B cell (primary cell): ENCODE measurements around the gene STN1. TPM values are rescaled to one million over a fixed set of nuclear protein-coding genes. Genes with fewer than 3 reads are reported as not detected.

Experiments used
- ATAC-seq: fragments of 200-7000 bp; cut with Tn5 transposase; one replicate; pipeline ENCODE4 v1.10.0; 2021; ENCODE audit warnings: low read depth, mild to moderate bottlenecking, moderate number of reproducible peaks, moderate library complexity
- CTCF ChIA-PET: fragments of 350-600 bp; sonication (Branson Sonifier 250); formaldehyde crosslinking; loops from one replicate; lab custom pipeline; 2021; ENCODE audit warnings: antibody characterized with exemption, inconsistent platforms; lab: Charles Lee
- POLR2A ChIA-PET: fragments of 350-600 bp; sonication (Branson Sonifier 250); formaldehyde crosslinking; loops from one replicate; lab custom pipeline; 2021; ENCODE audit warnings: antibody characterized with exemption; lab: Charles Lee
- DNase-seq: peaks from one replicate; pipeline ENCODE4 v3.0.0; 2013
- H2AFZ ChIP-seq: 2 replicates; pipeline ENCODE4 v1.6.1; 2012; ENCODE audit warnings: mild to moderate bottlenecking, low read depth, low read length; ENCODE audit not compliant: insufficient read depth, poor library complexity, severe bottlenecking
- H3K27ac ChIP-seq, 2 donors: 1 replicate in 1 of 2; 2 replicates in 1 of 2; pipeline ENCODE4 v1.5.1; 2012 to 2013; ENCODE audit warnings: low read length in 2 of 2, mild to moderate bottlenecking in 2 of 2, moderate library complexity in 1 of 2
- H3K27me3 ChIP-seq, 4 experiments: fragments of 200-600 bp in 1 of 4; sonication (generic) in 1 of 4; replicated peaks in 1 of 4; 1 replicate in 2 of 4; 2 replicates in 2 of 4; pipeline versions ENCODE4 v1.6.1 to v1.7.0; 2013 to 2016; ENCODE audit warnings: low read length in 3 of 4, mild to moderate bottlenecking in 2 of 4, mixed read lengths in 1 of 4, moderate library complexity in 1 of 4; ENCODE audit not compliant: insufficient read depth in 4 of 4, control insufficient read depth in 3 of 4; ENCODE audit errors: control extremely low read depth in 1 of 4
- H3K36me3 ChIP-seq, 2 experiments: replicated peaks in 1 of 2; 1 replicate in 1 of 2; 2 replicates in 1 of 2; pipeline versions ENCODE4 v1.6.1 to v1.7.1; 2013; ENCODE audit warnings: low read length in 1 of 2; ENCODE audit not compliant: insufficient read depth in 2 of 2, control insufficient read depth in 1 of 2; ENCODE audit errors: control extremely low read depth in 1 of 2, extremely low read depth in 1 of 2
- H3K4me1 ChIP-seq, 2 donors: fragments of 200-600 bp in 1 of 2; sonication (generic) in 1 of 2; 1 replicate in 1 of 2; 2 replicates in 1 of 2; pipeline versions ENCODE4 v1.5.1 to v1.6.1; 2013 to 2017; ENCODE audit warnings: low read length in 2 of 2; ENCODE audit not compliant: control insufficient read depth in 2 of 2, insufficient read depth in 2 of 2
- H3K4me2 ChIP-seq: replicated peaks from 2 replicates; pipeline ENCODE3; 2012; ENCODE audit warnings: mild to moderate bottlenecking, low read depth, low read length; ENCODE audit not compliant: poor library complexity, severe bottlenecking
- H3K4me3 ChIP-seq, 5 experiments: fragments of 200-600 bp in 1 of 5; sonication (generic) in 1 of 5; 1 replicate in 3 of 5; 2 replicates in 2 of 5; pipeline versions ENCODE4 v1.5.1 to v1.7.0; 2011 to 2016; ENCODE audit warnings: low read length in 4 of 5, mild to moderate bottlenecking in 4 of 5, low read depth in 2 of 5, control low read depth in 1 of 5, moderate library complexity in 1 of 5; ENCODE audit not compliant: insufficient read depth in 1 of 5; ENCODE audit errors: control extremely low read depth in 1 of 5, extremely low read depth in 1 of 5
- H3K79me2 ChIP-seq: fragments of 200-600 bp; sonication (generic); one replicate; pipeline ENCODE4 v1.6.0; 2016; ENCODE audit warnings: low read length; ENCODE audit not compliant: control insufficient read depth, insufficient read depth
- H3K9ac ChIP-seq: fragments of 200-600 bp; sonication (generic); 2 replicates; pipeline ENCODE4 v1.6.1; 2017; ENCODE audit warnings: mild to moderate bottlenecking, low read length, moderate library complexity
- H3K9me3 ChIP-seq, 3 donors: one replicate each; pipeline versions ENCODE4 v1.6.1 to v1.7.1; 2013; ENCODE audit warnings: low read length in 2 of 3; ENCODE audit not compliant: control insufficient read depth in 2 of 3, insufficient read depth in 1 of 3; ENCODE audit errors: control extremely low read depth in 1 of 3
- H4K20me1 ChIP-seq: 2 replicates; pipeline ENCODE4 v1.6.0; 2012; ENCODE audit warnings: mild to moderate bottlenecking, low read length; ENCODE audit not compliant: insufficient read depth, control insufficient read depth, poor library complexity, severe bottlenecking
- H3K27ac Mint-ChIP-seq: one replicate; pipeline ENCODE4 v1.8.0; 2021; ENCODE audit warnings: mixed read lengths
- H3K27me3 Mint-ChIP-seq: one replicate; pipeline ENCODE4 v1.8.0; 2021; ENCODE audit warnings: mixed read lengths
- H3K4me1 Mint-ChIP-seq: one replicate; pipeline ENCODE4 v1.8.0; 2021; ENCODE audit warnings: mixed read lengths
- H3K4me3 Mint-ChIP-seq: one replicate; pipeline ENCODE4 v1.8.0; 2021; ENCODE audit warnings: mixed read lengths
- H3K9me3 Mint-ChIP-seq: one replicate; pipeline ENCODE4 v1.8.0; 2022; ENCODE audit warnings: mixed read lengths; ENCODE audit not compliant: insufficient read depth
- EZH2 ChIP-seq: IDR thresholded peaks from 2 replicates; pipeline ENCODE4 v1.6.1; 2012; ENCODE audit warnings: borderline replicate concordance, low read depth, mild to moderate bottlenecking, moderate library complexity, low read length; ENCODE audit not compliant: insufficient read depth, poor library complexity, severe bottlenecking
- WGBS: methylation state at CpG from one replicate; pipeline ENCODE4 v1.1.5; 2013; ENCODE audit warnings: missing lambda C conversion rate; ENCODE audit not compliant: insufficient coverage; 5-methylcytosine and 5-hydroxymethylcytosine counted together
- intact Hi-C: fragments of 100-400 bp; cut with micrococcal nuclease; formaldehyde crosslinking; loops from one replicate; pipeline ENCODE4 v1.10.0; 2022
- polyA plus RNA-seq: library from polyadenylated mRNA; depleted of rRNA; stranded (reverse); fragments of >200 nt; gene quantifications from 2 replicates; pipeline ENCODE4 v1.2.3, GENCODE V29; 2012
- total RNA-seq, 2 donors: library from RNA; stranded (reverse); fragments of 120-200 nt in 1 of 2; gene quantifications; 1 replicate in 1 of 2; 2 replicates in 1 of 2; pipeline versions ENCODE4 v1.2.3 to v1.2.4, GENCODE V29; 2013 to 2022
- TF ChIP-seq, protein P1 (sequence below): fragments of 200-600 bp; IDR thresholded peaks from one replicate; pipeline ENCODE4 v1.8.0; 2022; ENCODE audit warnings: antibody characterized with exemption, mild to moderate bottlenecking

STN1 gene
- total and polyA plus RNA-seq, 2 donors (not counting 1 experiment from before 2014, with no cell fraction given) = 16.3 to 24.5 TPM

DNA sequence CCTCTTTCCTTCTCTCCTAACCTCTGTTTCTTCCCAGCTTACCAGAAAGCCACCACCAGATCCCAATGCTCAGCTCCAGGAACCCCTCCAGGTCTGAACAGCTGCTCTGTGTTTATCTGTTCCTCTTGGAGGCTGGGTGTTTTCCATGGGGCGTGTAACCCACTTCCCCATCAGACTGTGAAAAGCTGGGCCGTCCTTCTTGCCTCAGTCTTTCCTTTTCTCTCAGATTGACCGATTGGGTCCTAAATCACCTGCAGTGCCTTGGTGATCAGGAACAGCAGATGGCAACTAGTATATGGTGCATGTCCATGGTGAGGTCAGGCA, 67.5 kb downstream of the STN1 start:
- Histone ChIP-seq H3K4me3 (no peak overlapping the region), H4K20me1 (no peaks in the 10 kb centered on the region), H3K9ac (no peak overlapping the region), H3K9me3 (no peaks in the 10 kb centered on the region), H3K4me1 (peaks cover 26 to 27% of the 10 kb centered on the region in 2 donors), H3K27me3 (peaks cover 0 to 44% (median 8%) of the 10 kb centered on the region in 4 experiments), H3K27ac (no peak overlapping the region), H2AFZ (no peak overlapping the region), H3K4me2 (no peak overlapping the region), H3K36me3 (no peaks in the 10 kb centered on the region), H3K79me2 (no peaks in the 10 kb centered on the region)
- H3K4me3 Mint-ChIP-seq = no peak overlapping the region
- peaks cover 50% of the 10 kb centered on the region for H3K27me3 Mint-ChIP-seq
- intact Hi-C loops = no loop called here
- no peak for ATAC-seq
- DNase-seq = no peak
- TF ChIP-seq, protein P1, sequence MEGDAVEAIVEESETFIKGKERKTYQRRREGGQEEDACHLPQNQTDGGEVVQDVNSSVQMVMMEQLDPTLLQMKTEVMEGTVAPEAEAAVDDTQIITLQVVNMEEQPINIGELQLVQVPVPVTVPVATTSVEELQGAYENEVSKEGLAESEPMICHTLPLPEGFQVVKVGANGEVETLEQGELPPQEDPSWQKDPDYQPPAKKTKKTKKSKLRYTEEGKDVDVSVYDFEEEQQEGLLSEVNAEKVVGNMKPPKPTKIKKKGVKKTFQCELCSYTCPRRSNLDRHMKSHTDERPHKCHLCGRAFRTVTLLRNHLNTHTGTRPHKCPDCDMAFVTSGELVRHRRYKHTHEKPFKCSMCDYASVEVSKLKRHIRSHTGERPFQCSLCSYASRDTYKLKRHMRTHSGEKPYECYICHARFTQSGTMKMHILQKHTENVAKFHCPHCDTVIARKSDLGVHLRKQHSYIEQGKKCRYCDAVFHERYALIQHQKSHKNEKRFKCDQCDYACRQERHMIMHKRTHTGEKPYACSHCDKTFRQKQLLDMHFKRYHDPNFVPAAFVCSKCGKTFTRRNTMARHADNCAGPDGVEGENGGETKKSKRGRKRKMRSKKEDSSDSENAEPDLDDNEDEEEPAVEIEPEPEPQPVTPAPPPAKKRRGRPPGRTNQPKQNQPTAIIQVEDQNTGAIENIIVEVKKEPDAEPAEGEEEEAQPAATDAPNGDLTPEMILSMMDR = no peak
- no peak for TF ChIP-seq EZH2
- ChIA-PET POLR2A (no interaction called here), CTCF (interaction anchor here (4.9 kb wide), 1 partner anchor 137 kb away, joined by 23 read pairs; no protein-coding TSS in a partner anchor)
- H3K9me3 Mint-ChIP-seq = no peaks in the 10 kb centered on the region
- H3K4me1 Mint-ChIP-seq = peaks cover 23% of the 10 kb centered on the region
- no peak overlapping the region for H3K27ac Mint-ChIP-seq
- WGBS = 73% methylated on average over 2 of the region's 3 CpGs

- POLR2A ChIA-PET = no interaction called here
- Histone ChIP-seq H3K36me3 (no peaks in the 10 kb centered on the region), H3K4me2 (no peak overlapping the region), H3K4me3 (no peak overlapping the region), H3K9ac (no peak overlapping the region), H3K27me3 (peaks cover 0 to 43% (median 8%) of the 10 kb centered on the region in 4 experiments), H3K79me2 (no peaks in the 10 kb centered on the region), H4K20me1 (no peaks in the 10 kb centered on the region), H3K9me3 (no peaks in the 10 kb centered on the region), H3K27ac (no peak overlapping the region), H2AFZ (no peak overlapping the region), H3K4me1 (peaks cover 28 to 29% of the 10 kb centered on the region in 2 donors)
- H3K9me3 Mint-ChIP-seq = no peaks in the 10 kb centered on the region
- WGBS = 83% methylated on average over 3 of the region's 8 CpGs
- no peak for TF ChIP-seq EZH2
- TF ChIP-seq, protein P1 = no peak
- no peak overlapping the region for H3K27ac Mint-ChIP-seq
- CTCF ChIA-PET = no interaction called here
- H3K4me1 Mint-ChIP-seq = peaks cover 26% of the 10 kb centered on the region
- no peak overlapping the region for H3K4me3 Mint-ChIP-seq
- intact Hi-C loops = no loop called here
- ATAC-seq (no peak), DNase-seq (no peak)
- peaks cover 50% of the 10 kb centered on the region for H3K27me3 Mint-ChIP-seq
These were observed 68.0 kb downstream of the STN1 start for GRCh38 chr10:103849880-103850571.
